Glutamatergic neuron (in vitro differentiated cells): ENCODE results near the gene LPIN2. TPM values are rescaled to one million over a fixed set of nuclear protein-coding genes. Genes with fewer than 3 reads are reported as not detected.

Source experiments
- DNase-seq: peaks from one replicate; pipeline ENCODE4 v3.0.0; 2022
- H3K27ac Mint-ChIP-seq: one replicate; pipeline ENCODE4 v1.8.0; 2020; ENCODE audit warnings: mild to moderate bottlenecking, mixed read lengths, inconsistent platforms; ENCODE audit not compliant: unreplicated experiment
- H3K27me3 Mint-ChIP-seq: one replicate; pipeline ENCODE4 v1.8.0; 2020; ENCODE audit warnings: mild to moderate bottlenecking, moderate library complexity, mixed read lengths, inconsistent platforms; ENCODE audit not compliant: unreplicated experiment
- H3K36me3 Mint-ChIP-seq: one replicate; pipeline ENCODE4 v1.8.0; 2020; ENCODE audit warnings: mild to moderate bottlenecking, mixed read lengths, inconsistent platforms; ENCODE audit not compliant: unreplicated experiment
- H3K4me1 Mint-ChIP-seq: one replicate; pipeline ENCODE4 v1.8.0; 2020; ENCODE audit warnings: mild to moderate bottlenecking, low read depth, mixed read lengths, inconsistent platforms; ENCODE audit not compliant: unreplicated experiment
- H3K4me3 Mint-ChIP-seq: one replicate; pipeline ENCODE4 v1.8.0; 2020; ENCODE audit warnings: mild to moderate bottlenecking, mixed read lengths, inconsistent platforms; ENCODE audit not compliant: unreplicated experiment
- H3K9me3 Mint-ChIP-seq: one replicate; pipeline ENCODE4 v1.8.0; 2020; ENCODE audit warnings: mild to moderate bottlenecking, moderate library complexity, mixed read lengths, inconsistent platforms; ENCODE audit not compliant: unreplicated experiment
- total RNA-seq: library from RNA; stranded (reverse); fragmentation: NEBNext Ultra II Directional; extraction: Animal tissue kit (Norgen Biotek cat#: 25700); gene quantifications from one replicate; pipeline ENCODE4 v1.2.1, GENCODE V29; 2021; ENCODE audit not compliant: unreplicated experiment
- TF ChIP-seq, protein P1 (sequence below): fragments of 200-600 bp; sonication (generic); IDR thresholded peaks from one replicate; pipeline ENCODE4 v1.5.0; 2021; ENCODE audit not compliant: partially characterized antibody, unreplicated experiment

Gene LPIN2
- total RNA-seq, 1 donor from 2014 or later: 7.6 TPM

DNA sequence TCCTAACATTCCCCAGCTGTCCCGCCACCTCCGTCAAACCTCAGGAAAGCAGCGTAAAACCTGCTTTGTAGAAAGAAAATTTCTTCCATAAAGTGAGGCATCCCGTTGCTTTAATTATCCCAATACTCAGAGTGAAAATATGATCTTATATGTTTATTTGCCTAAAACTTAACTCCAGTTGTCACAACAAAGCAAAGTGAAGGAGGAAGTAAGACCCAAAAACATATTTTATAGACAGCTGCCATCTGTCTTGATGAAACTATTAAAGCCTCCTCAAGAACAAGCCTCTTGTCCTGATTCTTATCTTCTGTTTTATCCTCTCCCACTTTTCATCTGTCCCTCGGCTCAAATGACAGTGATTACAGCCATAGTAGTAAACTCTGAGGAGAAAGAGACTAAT, 28.9 kb upstream of the LPIN2 start:
- TF ChIP-seq, protein P1, sequence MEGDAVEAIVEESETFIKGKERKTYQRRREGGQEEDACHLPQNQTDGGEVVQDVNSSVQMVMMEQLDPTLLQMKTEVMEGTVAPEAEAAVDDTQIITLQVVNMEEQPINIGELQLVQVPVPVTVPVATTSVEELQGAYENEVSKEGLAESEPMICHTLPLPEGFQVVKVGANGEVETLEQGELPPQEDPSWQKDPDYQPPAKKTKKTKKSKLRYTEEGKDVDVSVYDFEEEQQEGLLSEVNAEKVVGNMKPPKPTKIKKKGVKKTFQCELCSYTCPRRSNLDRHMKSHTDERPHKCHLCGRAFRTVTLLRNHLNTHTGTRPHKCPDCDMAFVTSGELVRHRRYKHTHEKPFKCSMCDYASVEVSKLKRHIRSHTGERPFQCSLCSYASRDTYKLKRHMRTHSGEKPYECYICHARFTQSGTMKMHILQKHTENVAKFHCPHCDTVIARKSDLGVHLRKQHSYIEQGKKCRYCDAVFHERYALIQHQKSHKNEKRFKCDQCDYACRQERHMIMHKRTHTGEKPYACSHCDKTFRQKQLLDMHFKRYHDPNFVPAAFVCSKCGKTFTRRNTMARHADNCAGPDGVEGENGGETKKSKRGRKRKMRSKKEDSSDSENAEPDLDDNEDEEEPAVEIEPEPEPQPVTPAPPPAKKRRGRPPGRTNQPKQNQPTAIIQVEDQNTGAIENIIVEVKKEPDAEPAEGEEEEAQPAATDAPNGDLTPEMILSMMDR: no peak
- H3K36me3 Mint-ChIP-seq: no peaks in the 10 kb centered on the region
- H3K4me1 Mint-ChIP-seq: peaks cover 4% of the 10 kb centered on the region
- H3K4me3 Mint-ChIP-seq: no peak overlapping the region
- DNase-seq: no peak
- H3K27ac Mint-ChIP-seq: no peak overlapping the region
- no peaks in the 10 kb centered on the region for H3K9me3 Mint-ChIP-seq
- H3K27me3 Mint-ChIP-seq: peaks cover 3% of the 10 kb centered on the region

DNA sequence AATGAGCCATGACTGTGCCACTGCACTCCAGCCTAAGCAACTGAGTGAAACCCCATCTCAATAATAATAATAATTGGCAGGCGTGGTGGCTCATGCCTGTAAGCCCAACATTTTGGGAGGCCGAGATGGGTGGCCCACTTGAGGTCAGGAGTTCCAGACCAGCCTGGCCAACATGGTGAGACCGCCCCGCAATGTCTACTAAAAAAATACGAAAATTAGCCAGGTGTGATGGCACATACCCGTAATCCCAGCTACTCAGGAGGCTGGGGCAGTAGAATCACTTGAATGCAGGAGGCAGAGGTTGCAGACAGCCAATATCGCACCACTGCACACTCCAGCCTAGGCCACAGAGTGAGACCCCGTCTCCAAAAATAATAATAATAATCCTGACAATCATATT, 27.9 kb upstream of the LPIN2 start:
- TF ChIP-seq, protein P1: no peak
- Mint-ChIP-seq H3K4me3 (no peak overlapping the region), H3K4me1 (peaks cover 4% of the 10 kb centered on the region), H3K9me3 (no peaks in the 10 kb centered on the region), H3K36me3 (no peaks in the 10 kb centered on the region), H3K27ac (no peak overlapping the region), H3K27me3 (peaks cover 3% of the 10 kb centered on the region)
- no peak for DNase-seq

DNA sequence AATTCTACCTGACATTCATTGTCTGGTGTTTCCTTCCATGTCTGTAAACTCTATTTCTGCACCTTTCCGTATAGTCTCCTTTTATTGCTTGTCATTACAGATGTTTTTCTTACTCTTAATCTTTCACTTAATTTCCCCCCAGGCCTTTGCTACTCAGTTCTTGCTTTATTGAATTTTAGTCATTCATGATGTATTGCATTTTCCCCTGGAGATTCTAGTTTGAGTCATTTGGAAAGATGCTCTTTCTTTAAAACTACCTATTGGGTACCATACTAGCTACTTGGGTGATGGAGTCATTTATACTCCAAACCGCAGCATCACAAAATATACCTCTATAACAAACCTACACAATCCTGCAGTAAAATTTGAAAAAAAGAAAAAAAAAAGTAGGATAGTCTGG, 27.2 kb upstream of the LPIN2 start:
- H3K9me3 Mint-ChIP-seq: no peaks in the 10 kb centered on the region
- H3K36me3 Mint-ChIP-seq: no peaks in the 10 kb centered on the region
- no peak overlapping the region for H3K27ac Mint-ChIP-seq
- H3K27me3 Mint-ChIP-seq: peaks cover 3% of the 10 kb centered on the region
- TF ChIP-seq, protein P1: no peak
- no peak for DNase-seq
- peaks cover 4% of the 10 kb centered on the region for H3K4me1 Mint-ChIP-seq
- H3K4me3 Mint-ChIP-seq: no peak overlapping the region

DNA sequence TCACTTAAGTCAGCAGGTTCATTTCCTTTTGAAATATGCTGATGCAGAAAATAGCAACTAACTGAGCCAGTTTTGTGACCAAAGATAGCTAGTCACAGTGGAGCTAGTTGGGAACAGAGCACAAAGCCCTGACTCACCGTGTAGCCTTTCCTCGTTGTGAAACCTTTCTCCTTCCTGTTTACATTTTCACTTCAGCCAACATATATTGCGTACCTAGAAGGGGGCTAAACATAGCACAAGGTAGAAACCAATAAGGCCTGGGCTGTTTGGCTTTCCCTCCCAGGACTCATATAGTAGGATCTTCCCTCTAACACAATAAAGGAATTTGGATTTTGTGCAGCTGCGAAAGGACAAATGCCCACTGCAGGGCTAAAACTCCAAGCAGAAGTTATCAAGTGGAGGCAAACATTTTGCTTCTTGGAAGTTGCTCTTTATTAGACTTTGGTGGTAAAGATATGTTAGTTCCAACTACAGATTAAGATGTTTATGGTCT, 24.5 kb upstream of the LPIN2 start:
- H3K4me1 Mint-ChIP-seq: no peaks in the 10 kb centered on the region
- no peaks in the 10 kb centered on the region for H3K36me3 Mint-ChIP-seq
- no peak for DNase-seq
- no peaks in the 10 kb centered on the region for H3K27me3 Mint-ChIP-seq
- TF ChIP-seq, protein P1: no peak
- H3K9me3 Mint-ChIP-seq: no peaks in the 10 kb centered on the region
- no peak overlapping the region for H3K4me3 Mint-ChIP-seq
- no peak overlapping the region for H3K27ac Mint-ChIP-seq

DNA sequence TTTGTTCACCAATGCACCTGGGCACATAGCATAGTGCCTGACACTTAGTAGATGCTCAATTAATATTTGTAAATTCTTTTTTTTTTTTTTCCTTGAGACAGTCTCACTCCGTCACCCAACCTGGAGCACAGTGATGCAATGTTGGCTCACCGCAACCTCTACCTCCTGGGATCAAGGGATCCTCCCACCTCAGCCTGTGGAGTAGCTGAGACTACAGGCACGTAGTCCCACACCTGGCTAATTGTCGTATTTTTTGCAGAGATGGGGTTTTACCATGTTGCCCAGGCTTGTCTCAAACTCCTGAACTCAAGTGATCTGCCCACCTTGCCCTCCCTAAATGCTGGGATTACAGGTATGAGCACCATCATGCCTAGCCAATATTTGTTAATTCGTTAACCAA, 23.2 kb upstream of the LPIN2 start:
- no peak for DNase-seq
- Mint-ChIP-seq H3K27me3 (no peaks in the 10 kb centered on the region), H3K4me3 (no peak overlapping the region), H3K36me3 (no peaks in the 10 kb centered on the region), H3K9me3 (no peaks in the 10 kb centered on the region), H3K27ac (no peak overlapping the region), H3K4me1 (no peaks in the 10 kb centered on the region)
- TF ChIP-seq, protein P1: no peak
